Kidney (tissue), 14 donors: ENCODE data around the gene USP6NL. TPM values are rescaled to one million over a fixed set of nuclear protein-coding genes. Genes with fewer than 3 reads are reported as not detected.

ENCODE experiments used
- DNase-seq, 5 donors: peaks; one replicate each; pipeline ENCODE4 v3.0.0-alpha.2; 2013 to 2020
- FAIRE-seq: peaks from 2 replicates; lab custom pipeline; 2012; peaks lifted over from hg19 to GRCh38; lab: Jason Lieb, UNC
- H3K27ac ChIP-seq, 2 donors: one replicate each; pipeline ENCODE4 v1.7.0; 2013; ENCODE audit warnings: low read depth in 2 of 2, low read length in 2 of 2, inconsistent platforms in 1 of 2
- H3K27me3 ChIP-seq: one replicate; pipeline ENCODE4 v1.7.1; 2013; ENCODE audit warnings: low read length, inconsistent platforms; ENCODE audit not compliant: control insufficient read depth, insufficient read depth
- H3K36me3 ChIP-seq, 3 donors: one replicate each; pipeline versions ENCODE4 v1.7.0 to v1.7.1; 2013; ENCODE audit warnings: low read length in 3 of 3, control low read depth in 1 of 3, inconsistent platforms in 1 of 3; ENCODE audit not compliant: insufficient read depth in 3 of 3, control insufficient read depth in 2 of 3
- H3K4me1 ChIP-seq, 3 donors: one replicate each; pipeline versions ENCODE4 v1.7.0 to v1.7.1; 2013; ENCODE audit warnings: low read length in 3 of 3, inconsistent platforms in 1 of 3, low read depth in 1 of 3; ENCODE audit not compliant: control insufficient read depth in 2 of 3, insufficient read depth in 2 of 3
- H3K4me3 ChIP-seq, 3 donors: one replicate each; pipeline versions ENCODE4 v1.7.0 to v1.8.1; 2013; ENCODE audit warnings: low read length in 3 of 3, control low read depth in 1 of 3, inconsistent platforms in 1 of 3
- H3K9ac ChIP-seq, 3 donors: one replicate each; pipeline versions ENCODE4 v1.7.0 to v1.7.1; 2013; ENCODE audit warnings: low read length in 3 of 3, control low read depth in 1 of 3, inconsistent platforms in 1 of 3
- H3K9me3 ChIP-seq, 3 donors: one replicate each; pipeline versions ENCODE4 v1.7.0 to v1.7.1; 2013; ENCODE audit warnings: low read length in 3 of 3, control low read depth in 1 of 3, inconsistent platforms in 1 of 3; ENCODE audit not compliant: control insufficient read depth in 2 of 3, insufficient read depth in 1 of 3
- CTCF ChIP-seq: IDR thresholded peaks from 3 replicates; pipeline ENCODE4 v1.5.1; 2012; ENCODE audit warnings: mild to moderate bottlenecking, moderate library complexity, borderline replicate concordance; ENCODE audit not compliant: insufficient read depth; ENCODE audit errors: extremely low read depth
- intact Hi-C: fragments of 100-400 bp; cut with DNase I; formaldehyde crosslinking; loops from one replicate; pipeline ENCODE4 v1.11.1; 2022
- polyA plus RNA-seq: library from polyadenylated mRNA; stranded (reverse); fragments of 350-450 nt; fragmentation: Illumina TruSeq; extraction: RNeasy Lipid Tissue Mini Kit (QIAGEN cat#74804); gene quantifications from one replicate; pipeline ENCODE4 v1.2.3, GENCODE V29; 2014; ENCODE audit warnings: low read depth, low replicate concordance; ENCODE audit not compliant: insufficient read depth
- total RNA-seq: library from RNA; stranded (reverse); fragmentation: NEBNext Ultra II Directional; extraction: Animal tissue kit (Norgen Biotek cat#: 25700); gene quantifications from one replicate; pipeline ENCODE4 v1.2.1, GENCODE V29; 2021
- donor health status: control.
- donor health status: control.
- donor health status: control.
- donor health status: control.
- donor health status: control.
- donor health status: DM: yes; HTN: yes; CAD: no.
- donor health status: Normal renal cell carcinoma (clear cell type).

The USP6NL gene
- total and polyA plus RNA-seq, 2 donors from 2014 or later = 4.5 to 17.7 TPM

- Histone ChIP-seq H3K9ac (no peak overlapping the region), H3K9me3 (no peaks in the 10 kb centered on the region), H3K4me1 (no peaks in the 10 kb centered on the region), H3K4me3 (no peak overlapping the region), H3K36me3 (peaks cover 0 to 3% (median 2%) of the 10 kb centered on the region in 3 donors), H3K27ac (no peak overlapping the region), H3K27me3 (no peaks in the 10 kb centered on the region)
- DNase-seq (no peak), FAIRE-seq (no peak)
- no peak for TF ChIP-seq CTCF
- intact Hi-C loops = no loop called here
Observed at GRCh38 chr10:11479300-11479699, 132.2 kb downstream of the USP6NL start.

- intact Hi-C loops = no loop called here
- FAIRE-seq = no peak
Observed at GRCh38 chr10:11478807-11479206, 132.6 kb downstream of the USP6NL start.

GRCh38 chr10:11475831-11476434 lies 135.5 kb downstream of the USP6NL start:
- DNase-seq (no peak), FAIRE-seq (no peak)
- Histone ChIP-seq H3K27ac (no peak overlapping the region), H3K9ac (no peak overlapping the region), H3K9me3 (no peaks in the 10 kb centered on the region), H3K4me1 (peaks cover 0 to 5% (median 0%) of the 10 kb centered on the region in 3 donors), H3K4me3 (no peak overlapping the region), H3K36me3 (peaks cover 0 to 3% (median 0%) of the 10 kb centered on the region in 3 donors), H3K27me3 (no peaks in the 10 kb centered on the region)
- intact Hi-C loops = no loop called here
- TF ChIP-seq CTCF = no peak

More at GRCh38 chr10:11478807-11479206, 132.6 kb downstream of the USP6NL start:
- no peak for TF ChIP-seq CTCF
- Histone ChIP-seq H3K36me3 (peaks cover 0 to 3% (median 2%) of the 10 kb centered on the region in 3 donors), H3K27me3 (no peaks in the 10 kb centered on the region), H3K9me3 (no peaks in the 10 kb centered on the region), H3K4me3 (no peak overlapping the region), H3K27ac (no peak overlapping the region), H3K4me1 (peaks cover 0 to 2% (median 0%) of the 10 kb centered on the region in 3 donors), H3K9ac (no peak overlapping the region)
- DNase-seq = no peak
